Stimulated activated CD8-positive, alpha-beta memory T cell treated with anti-CD3 and anti-CD28 coated beads, Interleukin-4, amount 100 ng/mL, for 24 hours (primary cell): ENCODE data around the gene HRCT1.

ENCODE experiments used
- DNase-seq: peaks from one replicate; pipeline ENCODE4 v3.0.0-alpha.2; 2020; ENCODE audit warnings: low read depth

The HRCT1 gene

DNA sequence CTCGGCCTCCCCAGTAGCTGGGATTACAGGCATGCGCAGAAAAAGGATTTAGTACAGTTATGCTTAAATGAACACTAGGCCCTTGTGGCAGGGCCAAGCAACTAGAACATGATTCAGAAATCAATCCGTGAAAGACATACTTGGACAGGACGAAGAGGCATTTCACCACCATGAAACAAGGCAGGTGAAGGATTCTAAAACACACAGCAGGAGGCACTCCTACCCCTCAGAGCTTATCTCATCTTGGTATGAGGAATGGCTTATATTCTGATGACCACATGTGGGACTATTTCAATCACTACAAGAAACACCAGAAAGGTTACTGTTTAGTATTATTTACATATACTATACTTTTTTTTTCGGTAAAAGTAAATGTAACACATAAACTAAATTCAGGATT lies 36.3 kb downstream of the HRCT1 start:
- no peak for DNase-seq

DNA sequence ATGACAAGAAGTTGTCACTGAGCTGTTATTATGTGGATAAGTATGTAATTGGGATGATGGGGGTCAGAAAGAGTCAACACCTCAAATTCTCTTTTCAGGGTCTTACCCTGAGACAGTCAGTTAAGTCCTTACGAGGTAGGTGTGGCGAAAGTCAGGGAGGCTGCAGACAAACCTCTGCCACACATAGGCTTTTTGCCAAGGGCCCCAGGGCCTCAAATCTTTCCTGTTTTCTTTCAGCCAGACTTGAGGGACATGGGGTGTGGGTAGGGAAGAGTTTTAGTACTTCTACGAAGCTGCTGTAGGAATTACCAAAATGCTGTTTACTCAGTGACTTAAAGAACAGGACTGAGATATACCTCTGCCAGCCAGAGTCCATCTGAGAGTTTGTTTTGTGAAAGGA lies 38.2 kb downstream of the HRCT1 start:
- no peak for DNase-seq

- no peak for DNase-seq
Measured at GRCh38 chr9:35944841-35945240, 38.8 kb downstream of the HRCT1 start.

- peak; percentile 40 for DNase-seq
Measured at GRCh38 chr9:35945341-35946018, 39.5 kb downstream of the HRCT1 start.

DNA sequence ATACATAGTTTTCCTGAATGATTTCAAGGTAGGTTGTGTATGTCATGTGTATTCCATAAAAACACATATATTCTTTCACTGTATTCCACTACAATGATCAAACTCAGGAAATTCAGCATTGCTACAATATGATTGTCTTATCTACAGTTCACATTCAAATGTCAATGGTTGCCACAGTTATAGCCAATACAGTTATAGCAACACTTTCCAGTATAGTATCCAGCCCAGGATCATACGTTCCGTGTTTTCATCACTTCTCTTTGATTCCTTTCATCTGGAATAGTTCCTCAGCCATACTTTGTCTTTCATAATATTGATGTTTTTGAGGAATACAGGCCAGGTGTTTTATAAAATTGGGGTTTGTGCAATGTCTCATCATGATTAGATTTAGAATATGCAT lies 42.4 kb downstream of the HRCT1 start:
- DNase-seq = no peak

DNA sequence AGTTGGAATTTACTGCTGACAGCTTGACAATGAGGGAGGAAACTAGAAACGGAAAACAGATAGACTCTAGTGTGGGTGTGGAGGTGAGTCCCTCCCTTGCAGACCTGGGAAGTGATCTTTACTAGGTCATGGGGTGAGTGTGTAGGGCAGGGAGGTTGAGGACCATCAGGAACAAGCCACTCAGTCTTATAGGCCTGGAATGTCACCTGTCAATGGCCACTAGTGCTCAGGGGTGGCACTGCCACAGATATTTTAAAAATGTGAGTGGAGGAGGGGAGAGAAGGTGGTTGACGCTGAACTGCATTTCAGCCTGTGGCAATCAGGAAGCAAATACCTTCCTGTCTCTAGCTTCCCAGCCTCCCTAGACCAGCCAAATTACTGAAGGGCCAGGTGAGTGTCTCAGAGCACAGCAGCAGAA lies 42.9 kb downstream of the HRCT1 start:
- DNase-seq = no peak

DNA sequence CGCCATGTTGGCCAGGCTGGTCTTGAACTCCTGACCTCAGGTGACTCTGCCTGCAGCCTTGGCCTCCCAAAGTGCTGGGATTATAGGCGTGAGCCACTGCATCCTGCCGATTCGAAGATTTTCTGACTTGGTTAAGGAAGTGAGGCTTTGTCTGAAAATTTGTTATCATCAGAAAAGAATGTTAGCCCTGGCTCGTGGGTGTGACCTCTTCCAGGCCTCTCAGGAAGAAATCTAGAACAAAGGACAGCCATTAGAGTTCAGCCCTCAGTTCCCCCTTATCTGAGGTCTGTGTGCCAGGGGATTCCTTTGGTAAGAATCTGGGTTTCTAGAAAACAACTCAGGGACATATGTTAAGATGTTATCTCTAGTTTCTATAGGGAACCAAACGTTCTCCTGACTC lies 45.7 kb downstream of the HRCT1 start:
- DNase-seq = no peak

DNA sequence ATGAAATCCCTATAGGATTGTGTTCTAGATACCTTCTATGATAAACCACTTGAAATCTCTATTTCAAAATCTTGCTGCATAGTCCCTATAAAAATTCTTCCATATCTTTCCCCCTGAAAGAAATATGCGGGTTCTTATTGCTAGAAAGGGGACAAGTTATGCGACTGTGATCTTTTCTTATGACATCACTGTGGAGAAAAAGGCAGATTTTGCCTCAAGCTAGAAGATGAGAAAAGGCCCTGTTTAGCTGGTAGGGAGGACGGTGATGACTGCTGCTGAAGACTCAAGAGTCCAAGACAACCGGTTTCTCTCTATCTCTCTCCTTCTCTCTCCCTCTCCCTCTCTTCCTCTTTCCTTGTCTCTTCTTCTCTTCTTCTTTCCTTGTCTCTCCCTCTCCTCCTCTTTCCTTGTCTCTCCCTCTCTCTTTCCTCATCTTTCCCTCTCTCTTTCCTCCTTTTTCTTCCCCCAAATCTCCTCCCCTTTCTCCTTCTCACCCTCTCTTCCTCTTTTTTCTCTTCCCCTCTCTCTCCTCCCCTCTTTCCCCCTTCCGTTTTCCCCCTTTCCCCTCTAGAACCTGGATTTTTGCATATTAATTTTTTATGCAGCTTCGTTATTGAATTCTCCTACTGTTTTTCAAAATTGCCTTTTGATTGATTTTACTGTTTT lies 46.7 kb downstream of the HRCT1 start:
- no peak for DNase-seq

- DNase-seq = no peak
Measured at GRCh38 chr9:35954942-35955546, 49.0 kb downstream of the HRCT1 start.

GRCh38 chr9:35956651-35957050 lies 50.6 kb downstream of the HRCT1 start:
- DNase-seq = no peak
